ENCODE measurements around the gene SLC34A1.

GRCh38 chr5:177367323-177367848 lies 16.8 kb upstream of the SLC34A1 start:
- TF ChIP-seq CTCF (IDR thresholded peaks at IDR 0.05): peak in 1 of 4 donors; percentile 21
- no peak for TF ChIP-seq POLR2A (IDR thresholded peaks at IDR 0.05)
